GM23338 (cell line): ENCODE measurements around the gene ACAP1. TPM values are rescaled to one million over a fixed set of nuclear protein-coding genes. Genes with fewer than 3 reads are reported as not detected.
A peak's percentile ranks its signal among the peaks of the same experiment; 100 is the strongest.
"Not testable (repeated sequence)": the region's sequence is repeated elsewhere in the genome, so short reads cannot be mapped to it uniquely, and the experiment has no call there.

Source experiments
- ATAC-seq: fragments of 200-7000 bp; cut with Tn5 transposase; 3 replicates; pipeline ENCODE4 v1.9.1; 2020
- DNase-seq: peaks from one replicate; pipeline ENCODE4 v3.0.0-alpha.2; 2015; ENCODE audit warnings: low spot score
- H2AFZ ChIP-seq: fragments of 200-600 bp; sonication (generic); 2 replicates; pipeline ENCODE4 v1.8.0; 2016; ENCODE audit warnings: antibody characterized with exemption, mild to moderate bottlenecking, moderate library complexity
- H3F3A ChIP-seq: fragments of 200-600 bp; sonication (generic); replicated peaks from 2 replicates; pipeline ENCODE4 v1.8.0; 2017; ENCODE audit warnings: antibody characterized with exemption, mixed run types, low read depth
- H3K27ac ChIP-seq: fragments of 200-600 bp; sonication (generic); 2 replicates; pipeline ENCODE4 v1.6.1; 2016; ENCODE audit warnings: low read depth
- H3K27me3 ChIP-seq: fragments of 200-600 bp; sonication (generic); 2 replicates; pipeline ENCODE4 v1.8.0; 2016; ENCODE audit warnings: mild to moderate bottlenecking, mixed run types, moderate library complexity; ENCODE audit not compliant: insufficient read depth
- H3K36me3 ChIP-seq: fragments of 200-600 bp; sonication (generic); 2 replicates; pipeline ENCODE4 v1.8.0; 2016; ENCODE audit warnings: mild to moderate bottlenecking; ENCODE audit not compliant: insufficient read depth
- H3K4me1 ChIP-seq: fragments of 200-600 bp; sonication (generic); 2 replicates; pipeline ENCODE4 v1.8.0; 2016; ENCODE audit warnings: mild to moderate bottlenecking, moderate library complexity; ENCODE audit not compliant: insufficient read depth
- H3K4me2 ChIP-seq: fragments of 200-600 bp; sonication (generic); 2 replicates; pipeline ENCODE4 v1.7.1; 2017; ENCODE audit warnings: mixed run types
- H3K4me3 ChIP-seq: fragments of 200-600 bp; sonication (generic); 2 replicates; pipeline ENCODE4 v1.6.1; 2016; ENCODE audit warnings: mixed run types
- H3K79me2 ChIP-seq: fragments of 200-600 bp; sonication (generic); replicated peaks from 2 replicates; pipeline ENCODE4 v1.8.0; 2017; ENCODE audit warnings: mild to moderate bottlenecking; ENCODE audit not compliant: insufficient read depth
- H3K9me2 ChIP-seq: fragments of 200-600 bp; sonication (generic); 2 replicates; pipeline ENCODE4 v1.8.0; 2017; ENCODE audit not compliant: insufficient read depth
- H4K20me1 ChIP-seq: fragments of 200-600 bp; sonication (generic); replicated peaks from 2 replicates; pipeline ENCODE4 v1.8.0; 2017; ENCODE audit warnings: mild to moderate bottlenecking; ENCODE audit not compliant: insufficient read depth
- H3K27ac Mint-ChIP-seq: 2 replicates; pipeline ENCODE4 v1.8.0; 2020; ENCODE audit warnings: inconsistent platforms, mild to moderate bottlenecking, moderate library complexity, mixed read lengths
- H3K27me3 Mint-ChIP-seq: 3 replicates; pipeline ENCODE4 v1.8.0; 2022; ENCODE audit warnings: low read depth, mild to moderate bottlenecking, moderate library complexity, mixed read lengths, inconsistent platforms; ENCODE audit not compliant: insufficient read depth, poor library complexity
- H3K36me3 Mint-ChIP-seq: 3 replicates; pipeline ENCODE4 v1.8.0; 2021; ENCODE audit warnings: low read depth, mild to moderate bottlenecking, inconsistent platforms, moderate library complexity, mixed read lengths
- H3K4me1 Mint-ChIP-seq: 3 replicates; pipeline ENCODE4 v1.8.0; 2020; ENCODE audit warnings: mild to moderate bottlenecking, inconsistent platforms, mixed read lengths
- H3K4me3 Mint-ChIP-seq: 3 replicates; pipeline ENCODE4 v1.8.0; 2021; ENCODE audit warnings: moderate library complexity, mild to moderate bottlenecking, inconsistent platforms, mixed read lengths
- H3K9me3 Mint-ChIP-seq: 3 replicates; pipeline ENCODE4 v1.8.0; 2020; ENCODE audit warnings: moderate library complexity, mild to moderate bottlenecking, inconsistent platforms, mixed read lengths
- CREB1 ChIP-seq: fragments of 250-450 bp; sonication (Bioruptor Pico); IDR thresholded peaks from 2 replicates; pipeline ENCODE4 v1.5.0; 2020; ENCODE audit warnings: low read depth, mild to moderate bottlenecking, moderate library complexity
- ETS1 ChIP-seq: IDR thresholded peaks from 2 replicates; pipeline ENCODE4 v1.6.1; 2016; ENCODE audit warnings: antibody characterized with exemption
- EZH2phosphoT487 ChIP-seq: fragments of 200-600 bp; sonication (generic); IDR thresholded peaks from one replicate; pipeline ENCODE4 v1.8.1; 2018; ENCODE audit warnings: antibody characterized with exemption; ENCODE audit not compliant: unreplicated experiment
- JUNB ChIP-seq: IDR thresholded peaks from one replicate; pipeline ENCODE4 v1.6.1; 2016; ENCODE audit warnings: antibody characterized with exemption; ENCODE audit not compliant: unreplicated experiment
- NANOG ChIP-seq: IDR thresholded peaks from 2 replicates; pipeline ENCODE4 v1.6.1; 2016; ENCODE audit warnings: antibody characterized with exemption, borderline replicate concordance
- POLR2AphosphoS5 ChIP-seq: IDR thresholded peaks from 2 replicates; pipeline ENCODE4 v1.6.1; 2016; ENCODE audit warnings: antibody characterized with exemption, low read depth
- REST ChIP-seq: IDR thresholded peaks from one replicate; pipeline ENCODE4 v1.6.1; 2018; ENCODE audit warnings: antibody characterized with exemption; ENCODE audit not compliant: unreplicated experiment
- STAT1 ChIP-seq: IDR thresholded peaks from one replicate; pipeline ENCODE4 v1.6.1; 2016; ENCODE audit warnings: antibody characterized with exemption; ENCODE audit not compliant: unreplicated experiment
- ZNF331 ChIP-seq: fragments of 250-450 bp; sonication (Bioruptor Pico); IDR thresholded peaks from 2 replicates; pipeline ENCODE4 v1.5.0; 2020; ENCODE audit warnings: low read depth, mild to moderate bottlenecking, moderate library complexity
- polyA plus RNA-seq: library from polyadenylated mRNA; unstranded; fragments of >200 nt; fragmentation: Nextera tagmentation; extraction: Ambion mirVana; gene quantifications from 2 replicates; pipeline ENCODE4 v1.2.1, GENCODE V29; 2016
- total RNA-seq: library from RNA; depleted of rRNA; stranded (reverse); fragments of >200 nt; shearing (Covaris generic); gene quantifications from 2 replicates; pipeline ENCODE4 v1.2.3, GENCODE V29; 2014

The ACAP1 gene
- total and polyA plus RNA-seq, 2 experiments from 2014 or later: 30.7 to 40.1 TPM

- no peak for TF ChIP-seq REST
- TF ChIP-seq JUNB: no peak
- TF ChIP-seq EZH2phosphoT487: no peak
Measured at GRCh38 chr17:7334938-7335538, 1.3 kb upstream of the ACAP1 start (continued).

- H3K27me3 Mint-ChIP-seq, H2AFZ ChIP-seq: not testable (repeated sequence)
- peak overlapping the region; percentile 87; the same call in 1 of the 2 replicates for H3K27ac Mint-ChIP-seq
Measured at GRCh38 chr17:7335765-7336164, 564 bp upstream of the ACAP1 start.

GRCh38 chr17:7337600-7337999 is 1.3 kb downstream of the ACAP1 start:
- Mint-ChIP-seq H3K27ac (peak overlapping the region; percentile 73; the same call in 1 of the 2 replicates), H3K4me3 (peak overlapping the region; percentile 66; the same call in 2 of the 3 replicates), H3K4me1 (peaks cover 24% of the 10 kb centered on the region)
- Histone ChIP-seq H3K27ac (peak overlapping the region; percentile 95), H3K4me2 (peak overlapping the region; percentile 78), H3F3A (peaks cover 21% of the 10 kb centered on the region), H3K4me1 (peaks cover 18% of the 10 kb centered on the region), H3K4me3 (peak overlapping the region; percentile 53; the same call in 1 of the 2 replicates)
- H3K79me2 ChIP-seq, DNase-seq, H3K9me2 ChIP-seq, H2AFZ ChIP-seq, H3K36me3 Mint-ChIP-seq, H4K20me1 ChIP-seq, ATAC-seq, H3K9me3 Mint-ChIP-seq, H3K36me3 ChIP-seq, H3K27me3 Mint-ChIP-seq, H3K27me3 ChIP-seq: not testable (repeated sequence)

More at GRCh38 chr17:7335765-7336164, 564 bp upstream of the ACAP1 start:
- H3K9me3 Mint-ChIP-seq, H3K79me2 ChIP-seq, H3K9me2 ChIP-seq, DNase-seq, H3K36me3 Mint-ChIP-seq, H3K27me3 ChIP-seq, H3K36me3 ChIP-seq, ATAC-seq, H4K20me1 ChIP-seq: not testable (repeated sequence)
- Mint-ChIP-seq H3K4me3 (peak overlapping the region; percentile 66; the same call in 2 of the 3 replicates), H3K4me1 (peaks cover 31% of the 10 kb centered on the region)
- peaks cover 31% of the 10 kb centered on the region for H3F3A ChIP-seq
- peaks cover 20% of the 10 kb centered on the region for H3K4me1 ChIP-seq
- H3K27ac ChIP-seq: peak overlapping the region; percentile 95; the same call in 1 of the 2 replicates
- H3K4me3 ChIP-seq: peak overlapping the region; percentile 53; the same call in 1 of the 2 replicates
- H3K4me2 ChIP-seq: peak overlapping the region; percentile 78; the same call in 1 of the 2 replicates

- Histone ChIP-seq H3F3A (peaks cover 21% of the 10 kb centered on the region), H2AFZ (no peak overlapping the region), H3K27ac (no peak overlapping the region), H3K4me3 (no peak overlapping the region), H3K79me2 (no peaks in the 10 kb centered on the region), H3K4me2 (no peak overlapping the region), H3K36me3 (no peaks in the 10 kb centered on the region; the same call in 1 of the 2 replicates), H3K9me2 (no peaks in the 10 kb centered on the region), H3K27me3 (no peaks in the 10 kb centered on the region), H4K20me1 (0 out of 2 replicates have a peak, but pooled peaks cover 3% of the 10 kb centered on the region), H3K4me1 (peaks cover 18% of the 10 kb centered on the region)
- H3K27me3 Mint-ChIP-seq: peaks cover 5% of the 10 kb centered on the region
- H3K9me3 Mint-ChIP-seq: no peaks in the 10 kb centered on the region
- H3K4me1 Mint-ChIP-seq: peaks cover 21% of the 10 kb centered on the region
- H3K27ac Mint-ChIP-seq: no peak overlapping the region
- ATAC-seq (no peak), DNase-seq (no peak)
- H3K36me3 Mint-ChIP-seq: peaks cover 9% of the 10 kb centered on the region
- no peak overlapping the region for H3K4me3 Mint-ChIP-seq
- no peak for TF ChIP-seq JUNB
- no peak for TF ChIP-seq STAT1
- TF ChIP-seq EZH2phosphoT487: no peak
- no peak for TF ChIP-seq ETS1
- TF ChIP-seq ZNF331 (CRISPR knock-in tag): no peak
- no peak for TF ChIP-seq NANOG
- no peak for TF ChIP-seq REST
- TF ChIP-seq CREB1 (CRISPR knock-in tag): no peak
- no peak for TF ChIP-seq POLR2AphosphoS5
Measured at GRCh38 chr17:7340179-7340578, 3.9 kb downstream of the ACAP1 start.
